GM21786 (cell line): ENCODE data around the gene MDH1.
A peak's percentile ranks its signal among the peaks of the same experiment; 100 is the strongest.
"Not testable (repeated sequence)": the region's sequence is repeated elsewhere in the genome, so short reads cannot be mapped to it uniquely, and the experiment has no call there.

Experiments used
- ATAC-seq: cut with Tn5 transposase; IDR thresholded peaks from one replicate; pipeline ENCODE4 v1.9.1; 2021; ENCODE audit not compliant: unreplicated experiment

MDH1 gene

GRCh38 chr2:63587814-63588384 is 864 bp upstream of the MDH1 start:
- ATAC-seq: no peak

GRCh38 chr2:63589148-63589958 is 590 bp downstream of the MDH1 start:
- no peak for ATAC-seq

GRCh38 chr2:63590626-63591408 is 2.1 kb downstream of the MDH1 start:
- ATAC-seq: peak; percentile 16

- no peak for ATAC-seq
Measured at GRCh38 chr2:63591566-63592175, 2.9 kb downstream of the MDH1 start.

- ATAC-seq: no peak
Measured at GRCh38 chr2:63594660-63595059, 5.9 kb downstream of the MDH1 start.

GRCh38 chr2:63596401-63596883 is 7.7 kb downstream of the MDH1 start:
- no peak for ATAC-seq

GRCh38 chr2:63598981-63599380 is 10.2 kb downstream of the MDH1 start:
- no peak for ATAC-seq

- no peak for ATAC-seq
Measured at GRCh38 chr2:63600881-63601460, 12.2 kb downstream of the MDH1 start.

- no peak for ATAC-seq
Measured at GRCh38 chr2:63604666-63605065, 15.9 kb downstream of the MDH1 start.

GRCh38 chr2:63608865-63609264 is 20.1 kb downstream of the MDH1 start:
- ATAC-seq: not testable (repeated sequence)

GRCh38 chr2:63610525-63610924 is 21.8 kb downstream of the MDH1 start:
- no peak for ATAC-seq

- ATAC-seq: no peak
Measured at GRCh38 chr2:63613391-63613901, 24.7 kb downstream of the MDH1 start.

- ATAC-seq: no peak
Measured at GRCh38 chr2:63614448-63614968, 25.7 kb downstream of the MDH1 start.

GRCh38 chr2:63614983-63615945 is 26.5 kb downstream of the MDH1 start:
- ATAC-seq: no peak

- ATAC-seq: no peak
Measured at GRCh38 chr2:63617366-63617765, 28.6 kb downstream of the MDH1 start.

GRCh38 chr2:63619328-63619727 is 30.6 kb downstream of the MDH1 start:
- ATAC-seq: no peak

GRCh38 chr2:63622751-63623150 is 34.0 kb downstream of the MDH1 start:
- ATAC-seq: no peak

GRCh38 chr2:63623763-63624162 is 35.0 kb downstream of the MDH1 start:
- not testable (repeated sequence) for ATAC-seq

- no peak for ATAC-seq
Measured at GRCh38 chr2:63627866-63628265, 39.1 kb downstream of the MDH1 start.
